SH-SY5Y (cell line): ENCODE results near the gene CHM.

Experiments used
- GATA2 ChIP-seq: IDR thresholded peaks from 2 replicates; pipeline ENCODE4 v1.6.1; 2011; ENCODE audit warnings: mild to moderate bottlenecking, low read depth, low read length
- GATA3 ChIP-seq: IDR thresholded peaks from 2 replicates; pipeline ENCODE4 v1.6.1; 2011; ENCODE audit warnings: low read depth, mild to moderate bottlenecking, low read length, moderate library complexity

- TF ChIP-seq GATA3 (no peak), GATA2 (no peak)
Observed at GRCh38 chrX:85907316-85907715, 140.0 kb downstream of the CHM start.
